Body of pancreas (tissue), 4 donors: ENCODE measurements around the gene GMDS. TPM values are rescaled to one million over a fixed set of nuclear protein-coding genes. Genes with fewer than 3 reads are reported as not detected.

Experiments
- ATAC-seq: fragments of 150-250 bp; one replicate; pipeline ENCODE4 v1.9.1; 2016
- DNase-seq, 4 donors: peaks; one replicate each; pipeline ENCODE4 v3.0.0-alpha.2; 2019
- H3K27ac ChIP-seq, 4 donors: fragments of 200-600 bp; sonication (generic); 1 replicate in 3 of 4; 2 replicates in 1 of 4; pipeline versions ENCODE4 v1.5.1 to v1.6.1; 2016 to 2019; ENCODE audit warnings: mild to moderate bottlenecking in 1 of 4, mixed read lengths in 1 of 4, moderate library complexity in 1 of 4
- H3K27me3 ChIP-seq, 2 donors: fragments of 200-600 bp; sonication (generic); one replicate each; pipeline ENCODE4 v1.6.0; 2016; ENCODE audit warnings: mild to moderate bottlenecking in 1 of 2
- H3K36me3 ChIP-seq, 2 donors: fragments of 200-600 bp; sonication (generic); replicated peaks in 1 of 2; 2 replicates each; pipeline ENCODE4 v1.5.1; 2016; ENCODE audit warnings: low read depth in 2 of 2; ENCODE audit not compliant: insufficient read depth in 1 of 2
- H3K4me1 ChIP-seq: fragments of 200-600 bp; sonication (generic); one replicate; pipeline ENCODE4 v1.6.0; 2016
- H3K4me3 ChIP-seq, 2 donors: fragments of 200-600 bp; sonication (generic); 1 replicate in 1 of 2; 2 replicates in 1 of 2; pipeline ENCODE4 v1.5.1; 2016 to 2019
- H3K9me3 ChIP-seq, 3 donors: fragments of 200-600 bp; sonication (generic); 1 replicate in 2 of 3; 2 replicates in 1 of 3; pipeline ENCODE4 v1.5.1; 2016
- CTCF ChIP-seq, 7 experiments: fragments of 450-650 bp in 4 of 7; fragments of 200-600 bp in 3 of 7; sonication (generic) in 3 of 7; IDR thresholded peaks; one replicate each; pipeline ENCODE4 v1.5.1; 2016 to 2019; ENCODE audit warnings: antibody characterized with exemption in 7 of 7
- POLR2A ChIP-seq, 3 donors: fragments of 450-650 bp; IDR thresholded peaks; one replicate each; pipeline ENCODE4 v1.6.1; 2016; ENCODE audit warnings: antibody characterized with exemption in 3 of 3, mild to moderate bottlenecking in 2 of 3
- WGBS, 2 donors: methylation state at CpG; one replicate each; pipeline ENCODE4 v1.1.5; 2017; 5-methylcytosine and 5-hydroxymethylcytosine counted together
- intact Hi-C: fragments of 100-400 bp; cut with DNase I; formaldehyde crosslinking; loops from one replicate; pipeline ENCODE4 v1.15.1; 2023
- total RNA-seq, 2 donors: library from RNA; depleted of rRNA; stranded (reverse); fragments of >200 nt; gene quantifications; one replicate each; pipeline ENCODE4 v1.1.0, GENCODE V29; 2016

Gene GMDS
- total RNA-seq, 2 donors from 2014 or later = 34.5 to 63.3 TPM

GRCh38 chr6:1736346-1737105 lies 508.9 kb downstream of the GMDS start:
- TF ChIP-seq CTCF (IDR thresholded peaks at IDR 0.05) (no peak), POLR2A (IDR thresholded peaks at IDR 0.05) (no peak)
- ATAC-seq (no peak), DNase-seq (no peak)
- intact Hi-C loops = no loop called here
- Histone ChIP-seq H3K27ac (no peak overlapping the region), H3K9me3 (no peaks in the 10 kb centered on the region), H3K4me1 (no peaks in the 10 kb centered on the region), H3K36me3 (no peaks in the 10 kb centered on the region), H3K4me3 (no peak overlapping the region), H3K27me3 (no peaks in the 10 kb centered on the region)
- WGBS, 2 donors = 86 to 92% methylated on average over 6 of the region's 6 CpGs

GRCh38 chr6:1735239-1735803 lies 510.1 kb downstream of the GMDS start:
- no peak for ATAC-seq
- peak in 2 of 4 donors; percentile 38 to 55 for DNase-seq
- H3K27ac ChIP-seq = no peak overlapping the region
- no peak overlapping the region for H3K4me3 ChIP-seq
- TF ChIP-seq CTCF (IDR thresholded peaks at IDR 0.05) (no peak), POLR2A (IDR thresholded peaks at IDR 0.05) (no peak)
- no peaks in the 10 kb centered on the region for H3K9me3 ChIP-seq
- intact Hi-C loops = no loop called here
- H3K36me3 ChIP-seq = no peaks in the 10 kb centered on the region
- no peaks in the 10 kb centered on the region for H3K4me1 ChIP-seq
- WGBS, 2 donors = 84 to 89% methylated on average over 6 of the region's 6 CpGs
- no peaks in the 10 kb centered on the region for H3K27me3 ChIP-seq

GRCh38 chr6:1730882-1731281 lies 514.5 kb downstream of the GMDS start:
- Histone ChIP-seq H3K4me1 (no peaks in the 10 kb centered on the region), H3K36me3 (no peaks in the 10 kb centered on the region), H3K9me3 (no peaks in the 10 kb centered on the region), H3K27ac (no peak overlapping the region), H3K27me3 (no peaks in the 10 kb centered on the region), H3K4me3 (no peak overlapping the region)
- DNase-seq (no peak), ATAC-seq (no peak)
- intact Hi-C loops = no loop called here
- TF ChIP-seq POLR2A (IDR thresholded peaks at IDR 0.05) = no peak
- TF ChIP-seq CTCF (IDR thresholded peaks at IDR 0.05) = no peak
- WGBS, 2 donors = 59 to 85% methylated on average over 3 of the region's 3 CpGs

GRCh38 chr6:1729750-1730140 lies 515.7 kb downstream of the GMDS start:
- DNase-seq (no peak), ATAC-seq (no peak)
- 93 to 94% methylated on average over 8 of the region's 8 CpGs for WGBS, 2 donors
- intact Hi-C loops = no loop called here
- no peaks in the 10 kb centered on the region for H3K36me3 ChIP-seq
- no peak overlapping the region for H3K27ac ChIP-seq
- H3K9me3 ChIP-seq = no peaks in the 10 kb centered on the region
- no peak overlapping the region for H3K4me3 ChIP-seq
- no peaks in the 10 kb centered on the region for H3K4me1 ChIP-seq
- no peaks in the 10 kb centered on the region for H3K27me3 ChIP-seq
- no peak for TF ChIP-seq CTCF (IDR thresholded peaks at IDR 0.05)
- TF ChIP-seq POLR2A (IDR thresholded peaks at IDR 0.05) = no peak
